HCT116 (cell line): ENCODE measurements around the gene GGT5. TPM values are rescaled to one million over a fixed set of nuclear protein-coding genes. Genes with fewer than 3 reads are reported as not detected.

Experiments used
- ATAC-seq: fragments of 200-7000 bp; cut with Tn5 transposase; 2 replicates; pipeline ENCODE4 v1.9.1; 2020; ENCODE audit warnings: mild to moderate bottlenecking, moderate library complexity
- BruUV-seq: library from RNA; stranded (reverse); fragments of 400-500 nt; replicated peaks from 2 replicates; lab custom pipeline; 2021; lab: Mats Ljungman, UMichigan
- CTCF ChIA-PET: fragments of 300-600 bp; sonication (Branson Sonifier 250); formaldehyde crosslinking; loops from one replicate; lab custom pipeline; 2021; ENCODE audit warnings: antibody characterized with exemption; lab: Charles Lee
- POLR2A ChIA-PET: fragments of 300-600, 350-600 bp; sonication (Branson Sonifier 250); formaldehyde crosslinking; loops from one replicate; lab custom pipeline; 2021; ENCODE audit warnings: antibody characterized with exemption; lab: Charles Lee
- RAD21 ChIA-PET, 2 experiments: fragments of 300-600 bp; sonication (Branson Sonifier 250); formaldehyde crosslinking; loops; one replicate each; lab custom pipeline; 2023; ENCODE audit warnings: low total read pairs in 2 of 2; ENCODE audit not compliant: uncharacterized antibody in 2 of 2, unreplicated experiment in 2 of 2, low non-redundant PET in 1 of 2; lab: Charles Lee
- DNase-seq: peaks from one replicate; pipeline ENCODE4 v3.0.0-alpha.2; 2010; ENCODE audit warnings: low read depth, low spot score
- H2AFZ ChIP-seq: fragments of 200-600 bp; shearing (Covaris generic), sonication (generic); 2 replicates; pipeline ENCODE4 v1.6.1; 2017; ENCODE audit warnings: low read depth, mixed run types, mixed read lengths, antibody characterized with exemption, low read length; ENCODE audit not compliant: poor library complexity, severe bottlenecking
- H3K27ac ChIP-seq: 2 replicates; pipeline ENCODE4 v1.5.1; 2012; ENCODE audit warnings: low read depth, low read length
- H3K27me3 ChIP-seq: fragments of 200-600 bp; sonication (generic); 2 replicates; pipeline ENCODE4 v1.6.1; 2016; ENCODE audit warnings: mixed run types, low read length, mixed read lengths; ENCODE audit not compliant: insufficient read depth
- H3K36me3 ChIP-seq, 2 experiments: fragments of 200-500 bp in 1 of 2; fragments of 200-600 bp in 1 of 2; sonication (Bioruptor generic) in 1 of 2; sonication (generic) in 1 of 2; 2 replicates each; pipeline versions ENCODE4 v1.5.1 to v1.6.1; 2014 to 2016; ENCODE audit warnings: low read length in 2 of 2, inconsistent platforms in 1 of 2, mixed read lengths in 1 of 2, mixed run types in 1 of 2; ENCODE audit not compliant: insufficient read depth in 2 of 2, control insufficient read depth in 1 of 2
- H3K4me1 ChIP-seq, 2 experiments: fragments of 200-600 bp in 1 of 2; sonication (generic) in 1 of 2; 2 replicates each; pipeline versions ENCODE4 v1.5.1 to v1.6.1; 2012 to 2017; ENCODE audit warnings: low read length in 2 of 2, inconsistent platforms in 1 of 2, mild to moderate bottlenecking in 1 of 2, mixed read lengths in 1 of 2, mixed run types in 1 of 2, moderate library complexity in 1 of 2; ENCODE audit not compliant: insufficient read depth in 2 of 2, control insufficient read depth in 1 of 2
- H3K4me2 ChIP-seq: fragments of 200-600 bp; sonication (generic); 2 replicates; pipeline ENCODE4 v1.6.1; 2017; ENCODE audit warnings: mixed run types, low read length, mixed read lengths
- H3K4me3 ChIP-seq, 2 experiments: fragments of 200-600 bp in 1 of 2; sonication (generic) in 1 of 2; replicated peaks in 1 of 2; 2 replicates each; pipeline ENCODE4 v1.5.1; 2011 to 2016; ENCODE audit warnings: low read length in 2 of 2, control low read depth in 1 of 2, low read depth in 1 of 2, mild to moderate bottlenecking in 1 of 2, mixed read lengths in 1 of 2, mixed run types in 1 of 2
- H3K79me2 ChIP-seq: fragments of 200-600 bp; sonication (generic); 2 replicates; pipeline ENCODE4 v1.6.1; 2017; ENCODE audit warnings: mild to moderate bottlenecking, mixed run types, low read length, moderate library complexity, mixed read lengths; ENCODE audit not compliant: insufficient read depth
- H3K9ac ChIP-seq: fragments of 200-600 bp; sonication (generic); 2 replicates; pipeline ENCODE4 v1.6.1; 2016; ENCODE audit warnings: low read length, mixed read lengths
- H3K9me2 ChIP-seq: fragments of 200-600 bp; sonication (generic), shearing (Covaris generic); 2 replicates; pipeline ENCODE4 v1.6.1; 2017; ENCODE audit warnings: mixed run types, mild to moderate bottlenecking, moderate library complexity; ENCODE audit not compliant: insufficient read depth
- H3K9me3 ChIP-seq, 2 experiments: fragments of 200-500 bp in 1 of 2; fragments of 200-600 bp in 1 of 2; sonication (Bioruptor generic) in 1 of 2; sonication (generic) in 1 of 2; 2 replicates each; pipeline ENCODE4 v1.6.1; 2014 to 2017; ENCODE audit warnings: low read length in 2 of 2, mixed read lengths in 2 of 2, inconsistent platforms in 1 of 2, low read depth in 1 of 2, mild to moderate bottlenecking in 1 of 2, mixed run types in 1 of 2, moderate library complexity in 1 of 2; ENCODE audit not compliant: control insufficient read depth in 1 of 2, insufficient read depth in 1 of 2
- H4K20me1 ChIP-seq: fragments of 200-600 bp; sonication (generic), shearing (Covaris generic); 2 replicates; pipeline ENCODE4 v1.6.1; 2017; ENCODE audit warnings: mixed run types, mild to moderate bottlenecking, moderate library complexity; ENCODE audit not compliant: insufficient read depth
- CBX3 ChIP-seq: IDR thresholded peaks from 2 replicates; pipeline ENCODE4 v1.6.1; 2012; ENCODE audit warnings: low read depth
- CEBPB ChIP-seq: IDR thresholded peaks from 2 replicates; pipeline ENCODE4 v1.6.1; 2012; ENCODE audit warnings: low read depth
- ELF1 ChIP-seq: IDR thresholded peaks from 2 replicates; pipeline ENCODE4 v1.6.1; 2012; ENCODE audit warnings: low read depth, borderline replicate concordance
- RAD21 ChIP-seq: IDR thresholded peaks from 2 replicates; pipeline ENCODE4 v1.6.1; 2012; ENCODE audit warnings: low read depth, mild to moderate bottlenecking
- REST ChIP-seq: IDR thresholded peaks from 2 replicates; pipeline ENCODE4 v1.6.1; 2012; ENCODE audit warnings: low read depth
- SIN3A ChIP-seq: IDR thresholded peaks from 2 replicates; pipeline ENCODE4 v1.6.1; 2012; ENCODE audit warnings: low read depth
- SRF ChIP-seq: IDR thresholded peaks from 2 replicates; pipeline ENCODE4 v1.6.1; 2012; ENCODE audit warnings: low read depth
- TCF7L2 ChIP-seq: IDR thresholded peaks from 2 replicates; pipeline ENCODE4 v1.7.0; 2011; ENCODE audit warnings: borderline replicate concordance, inconsistent platforms; ENCODE audit not compliant: insufficient read depth, insufficient read length; ENCODE audit errors: extremely low read depth
- YY1 ChIP-seq: IDR thresholded peaks from 2 replicates; pipeline ENCODE4 v1.6.1; 2011; ENCODE audit warnings: low read length, low read depth, moderate library complexity, mild to moderate bottlenecking; ENCODE audit not compliant: insufficient replicate concordance; ENCODE audit errors: extremely low read depth
- ZBTB33 ChIP-seq: IDR thresholded peaks from 2 replicates; pipeline ENCODE4 v1.6.1; 2011; ENCODE audit warnings: mild to moderate bottlenecking, low read length, moderate library complexity; ENCODE audit not compliant: insufficient replicate concordance; ENCODE audit errors: extremely low read depth
- intact Hi-C: fragments of 100-400 bp; cut with micrococcal nuclease; formaldehyde crosslinking; loops from 2 replicates; pipeline ENCODE4 v1.10.0; 2022
- total RNA-seq: library from RNA; stranded (reverse); gene quantifications from one replicate; pipeline ENCODE4 v1.2.1, GENCODE V29; 2021; ENCODE audit not compliant: unreplicated experiment

GGT5 gene
- total RNA-seq, 1 experiment from 2014 or later = 0.57 TPM

- POLR2A ChIA-PET = no interaction called here
- intact Hi-C loops = loop anchor here (10.0 kb wide), 1 partner anchor 340 kb away; no protein-coding TSS in a partner anchor
Observed at GRCh38 chr22:24185001-24185500, 59.8 kb downstream of the GGT5 start.

GRCh38 chr22:24184057-24184798 lies 60.7 kb downstream of the GGT5 start:
- intact Hi-C loops = loop anchor here (10.0 kb wide), 1 partner anchor 341 kb away; no protein-coding TSS in a partner anchor
- POLR2A ChIA-PET = no interaction called here
- Histone ChIP-seq H3K36me3 (no peaks in the 10 kb centered on the region), H3K9me2 (no peaks in the 10 kb centered on the region), H2AFZ (no peak overlapping the region), H3K4me3 (no peak overlapping the region), H3K27me3 (no peaks in the 10 kb centered on the region), H4K20me1 (no peaks in the 10 kb centered on the region), H3K9ac (no peak overlapping the region), H3K4me2 (no peak overlapping the region), H3K79me2 (no peaks in the 10 kb centered on the region), H3K9me3 (no peaks in the 10 kb centered on the region), H3K4me1 (peaks cover 17 to 19% of the 10 kb centered on the region in 2 experiments), H3K27ac (no peak overlapping the region)
- DNase-seq = no peak
- no TSS peak for BruUV-seq
- no peak for TF ChIP-seq REST
- TF ChIP-seq ZBTB33 = no peak
- TF ChIP-seq ELF1 = no peak
- no peak for TF ChIP-seq TCF7L2
- no peak for TF ChIP-seq SIN3A
- no peak for TF ChIP-seq CEBPB
- CTCF ChIA-PET = interaction anchor here (1.0 kb wide), 1 partner anchor 9 kb away, joined by 4 read pairs; no protein-coding TSS in a partner anchor
- ATAC-seq = no peak
- RAD21 ChIA-PET = no interaction called here

More at GRCh38 chr22:24185001-24185500, 59.8 kb downstream of the GGT5 start:
- no TSS peak for BruUV-seq
- ChIA-PET RAD21 (no interaction called here), CTCF (interaction anchor here (1.0 kb wide), 1 partner anchor 10 kb away, joined by 4 read pairs; no protein-coding TSS in a partner anchor)
- Histone ChIP-seq H3K4me1 (peaks cover 25 to 27% of the 10 kb centered on the region in 2 experiments), H4K20me1 (no peaks in the 10 kb centered on the region), H3K9me2 (no peaks in the 10 kb centered on the region), H2AFZ (no peak overlapping the region), H3K36me3 (no peaks in the 10 kb centered on the region), H3K4me3 (no peak overlapping the region), H3K27me3 (no peaks in the 10 kb centered on the region), H3K4me2 (no peak overlapping the region), H3K79me2 (no peaks in the 10 kb centered on the region), H3K9ac (no peak overlapping the region)
- ATAC-seq (no peak), DNase-seq (no peak)
- no peak for TF ChIP-seq SRF
- TF ChIP-seq YY1 = no peak
- no peak for TF ChIP-seq CBX3
- no peak for TF ChIP-seq RAD21
- TF ChIP-seq, all 23 proteins: peak for 0
- Histone ChIP-seq H3K27ac (no peak overlapping the region), H3K9me3 (no peaks in the 10 kb centered on the region)
